Activated CD8-positive, alpha-beta memory T cell treated with anti-CD3 and anti-CD28 coated beads, Interleukin-2, amount 10 ng/mL, durations not matched to agents 7 days and 5 days (primary cell): Measurements from ENCODE around the gene ZG16. TPM values are rescaled to one million over a fixed set of nuclear protein-coding genes. Genes with fewer than 3 reads are reported as not detected.

Experiments used
- ATAC-seq: fragments of 150-1000 bp; cut with Tn5 transposase; one replicate; pipeline ENCODE4 v1.10.0; 2021; ENCODE audit warnings: moderate library complexity
- CTCF ChIA-PET: fragments of 350-600 bp; sonication (Branson Sonifier 250); formaldehyde crosslinking; loops from one replicate; lab custom pipeline; 2021; ENCODE audit warnings: antibody characterized with exemption; lab: Charles Lee
- DNase-seq: peaks from one replicate; pipeline ENCODE4 v3.0.0-alpha.2; 2020
- H3K27ac Mint-ChIP-seq: one replicate; pipeline ENCODE4 v1.8.0; 2021; ENCODE audit warnings: mild to moderate bottlenecking, mixed read lengths
- H3K27me3 Mint-ChIP-seq: one replicate; pipeline ENCODE4 v1.8.0; 2021; ENCODE audit warnings: mixed read lengths
- H3K36me3 Mint-ChIP-seq: one replicate; pipeline ENCODE4 v1.8.0; 2021; ENCODE audit warnings: mild to moderate bottlenecking, mixed read lengths
- H3K4me1 Mint-ChIP-seq: one replicate; pipeline ENCODE4 v1.8.0; 2021; ENCODE audit warnings: mixed read lengths
- H3K4me3 Mint-ChIP-seq: one replicate; pipeline ENCODE4 v1.8.0; 2021; ENCODE audit warnings: mild to moderate bottlenecking, moderate library complexity, mixed read lengths
- H3K9me3 Mint-ChIP-seq: one replicate; pipeline ENCODE4 v1.8.0; 2022; ENCODE audit warnings: low read depth, mixed read lengths
- total RNA-seq, 2 experiments: library from RNA; stranded (reverse); gene quantifications; one replicate each; pipeline ENCODE4 v1.2.3, GENCODE V29; 2021

ZG16 gene
- total RNA-seq, 2 experiments from 2014 or later: not detected

DNA sequence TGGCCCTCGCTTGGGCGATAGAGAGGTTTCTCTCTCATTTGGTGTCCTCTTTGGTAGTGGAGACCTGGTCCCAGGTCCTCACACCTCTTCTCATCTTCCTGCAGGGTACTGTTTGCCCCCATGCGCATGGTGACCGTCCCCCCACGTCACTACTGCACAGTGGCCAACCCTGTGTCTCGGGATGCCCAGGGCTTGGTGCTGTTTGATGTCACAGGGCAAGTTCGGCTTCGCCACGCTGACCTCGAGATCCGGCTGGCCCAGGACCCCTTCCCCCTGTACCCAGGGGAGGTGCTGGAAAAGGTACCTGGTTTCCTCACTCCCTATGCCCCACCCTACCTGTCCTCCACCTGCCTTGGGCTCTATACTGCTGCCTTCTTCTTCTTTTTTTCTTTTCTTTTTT is 52.7 kb downstream of the ZG16 start:
- Mint-ChIP-seq H3K4me1 (peaks cover 18% of the 10 kb centered on the region), H3K9me3 (no peaks in the 10 kb centered on the region), H3K27ac (no peak overlapping the region), H3K27me3 (no peaks in the 10 kb centered on the region), H3K36me3 (peaks cover 31% of the 10 kb centered on the region), H3K4me3 (no peak overlapping the region)
- CTCF ChIA-PET: no interaction called here
- no peak for DNase-seq
- ATAC-seq: no peak

DNA sequence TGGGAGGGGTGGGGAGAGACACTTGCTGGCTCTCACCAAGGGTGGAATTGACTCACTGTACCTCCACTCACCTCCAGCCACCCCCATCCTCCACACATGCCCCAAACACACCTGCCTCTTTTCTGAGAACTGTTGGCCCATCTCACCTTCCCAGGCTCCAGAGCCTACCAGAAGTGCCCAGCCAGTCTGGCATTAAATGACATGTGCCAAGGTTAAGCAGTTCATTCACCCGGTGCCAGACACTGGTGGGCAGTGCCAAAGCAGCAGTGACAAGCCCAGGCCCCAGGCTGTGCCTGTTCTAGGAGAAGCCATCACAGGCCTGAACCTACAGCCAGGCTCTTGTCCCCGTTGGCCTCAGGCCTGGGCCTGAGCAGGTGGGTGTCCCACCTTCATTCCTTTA is 53.4 kb downstream of the ZG16 start:
- H3K4me3 Mint-ChIP-seq: no peak overlapping the region
- H3K4me1 Mint-ChIP-seq: peaks cover 11% of the 10 kb centered on the region
- DNase-seq (no peak), ATAC-seq (no peak)
- CTCF ChIA-PET: no interaction called here
- H3K9me3 Mint-ChIP-seq: no peaks in the 10 kb centered on the region
- peaks cover 34% of the 10 kb centered on the region for H3K36me3 Mint-ChIP-seq
- no peak overlapping the region for H3K27ac Mint-ChIP-seq
- no peaks in the 10 kb centered on the region for H3K27me3 Mint-ChIP-seq

Other genes starting within 250 kb of the ZG16 start
- gene SPN, start 115.0 kb upstream of the ZG16 start, total RNA-seq: 100 to 1,000 TPM; 329 to 351 TPM
- gene QPRT, start 99.1 kb upstream of the ZG16 start, total RNA-seq: 10 to 100 TPM; 13.3 to 15.7 TPM
- gene C16orf54, start 32.3 kb upstream of the ZG16 start, total RNA-seq: 10 to 100 TPM; 39.7 to 51.2 TPM
- 100 to 1,000 TPM; 205 to 266 TPM for gene KIF22, start 12.5 kb downstream of the ZG16 start, total RNA-seq
- gene MAZ, start 28.3 kb downstream of the ZG16 start, total RNA-seq: 100 to 1,000 TPM; 411 to 434 TPM
- 1 to 10 TPM in 1 of 2 experiments, under 1 TPM in 1; 0.85 to 1.1 TPM for gene PRRT2, start 33.9 kb downstream of the ZG16 start, total RNA-seq
- 10 to 100 TPM; 34.3 to 35.2 TPM for gene PAGR1, start 37.9 kb downstream of the ZG16 start, total RNA-seq
- 100 to 1,000 TPM; 110 to 123 TPM for gene MVP, start 42.2 kb downstream of the ZG16 start, total RNA-seq
- 10 to 100 TPM; 52.0 to 62.0 TPM for gene CDIPT, start 85.0 kb downstream of the ZG16 start, total RNA-seq
- gene SEZ6L2, start 121.3 kb downstream of the ZG16 start, total RNA-seq: under 1 TPM in 1 of 2 experiments, not detected in 1; 0.09 TPM
- gene ASPHD1, start 122.2 kb downstream of the ZG16 start, total RNA-seq: under 1 TPM in 1 of 2 experiments, not detected in 1; 0.33 TPM
- 10 to 100 TPM; 44.6 to 48.4 TPM for gene KCTD13, start 148.0 kb downstream of the ZG16 start, total RNA-seq
- 10 to 100 TPM; 56.9 to 67.6 TPM for gene TMEM219, start 183.8 kb downstream of the ZG16 start, total RNA-seq
- gene TAOK2, start 195.6 kb downstream of the ZG16 start, total RNA-seq: 10 to 100 TPM; 51.1 to 55.3 TPM
- gene HIRIP3, start 217.4 kb downstream of the ZG16 start, total RNA-seq: 10 to 100 TPM; 49.3 to 56.5 TPM
- gene INO80E, start 218.0 kb downstream of the ZG16 start, total RNA-seq: 100 to 1,000 TPM; 102 to 116 TPM
- under 1 TPM in 1 of 2 experiments, not detected in 1; 0.49 TPM for gene DOC2A, start 232.8 kb downstream of the ZG16 start, total RNA-seq
- gene C16orf92, start 244.9 kb downstream of the ZG16 start, total RNA-seq: not detected